ENCODE measurements around the gene KCNQ2.
"Not testable (repeated sequence)": the region's sequence is repeated elsewhere in the genome, so short reads cannot be mapped to it uniquely, and the experiment has no call there.

Gene KCNQ2

DNA sequence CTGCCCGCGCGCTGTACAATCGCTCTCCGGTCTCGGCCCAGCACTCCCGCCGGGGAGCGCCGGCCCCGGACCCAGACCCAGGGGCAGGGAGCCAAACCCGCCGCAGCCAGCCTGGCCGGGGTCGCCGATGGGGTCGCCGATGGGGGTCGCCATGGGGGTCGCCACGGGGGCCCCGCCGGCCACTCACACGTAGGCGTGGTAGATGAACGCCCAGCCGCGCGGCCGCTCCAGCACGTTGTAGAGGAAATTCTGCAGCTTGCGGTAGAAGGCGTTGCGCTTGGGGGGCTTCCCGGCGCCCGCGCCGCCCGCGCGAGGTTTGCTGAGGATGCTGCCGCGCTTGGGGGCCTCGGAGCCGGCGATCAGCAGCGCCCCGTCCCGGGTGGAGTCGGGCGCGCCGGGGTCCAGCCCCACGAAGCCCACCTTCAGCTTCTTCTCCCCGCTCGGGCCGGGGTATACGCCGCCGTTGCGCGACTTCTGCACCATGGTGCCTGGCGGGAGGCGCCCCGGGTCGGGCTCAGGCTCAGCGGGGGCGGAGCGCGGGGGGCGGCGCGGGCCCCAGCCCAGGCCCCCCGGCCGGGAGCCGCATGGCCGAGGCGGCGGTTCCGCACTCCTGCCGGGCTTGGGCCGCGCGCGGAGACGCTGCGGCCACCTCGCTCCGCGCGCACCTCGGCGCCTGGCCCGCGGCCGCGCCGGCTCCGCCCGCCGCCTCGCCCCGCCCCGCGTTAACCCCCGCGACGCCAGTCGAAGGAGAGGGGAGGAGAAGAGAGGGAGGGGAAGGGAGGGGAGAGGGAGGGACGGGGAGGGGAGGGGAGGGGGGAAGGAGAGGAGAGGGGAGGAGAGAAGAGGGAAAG lies at the start of gene KCNQ2:
TSS of gene KCNQ2 (minus strand) at position 675 of the 851 bp plus-strand sequence. CDS start at position 483, 192 bp downstream.
- no peak for DNase-seq (ENCODE audit: low read depth in 2 of 2)

DNA sequence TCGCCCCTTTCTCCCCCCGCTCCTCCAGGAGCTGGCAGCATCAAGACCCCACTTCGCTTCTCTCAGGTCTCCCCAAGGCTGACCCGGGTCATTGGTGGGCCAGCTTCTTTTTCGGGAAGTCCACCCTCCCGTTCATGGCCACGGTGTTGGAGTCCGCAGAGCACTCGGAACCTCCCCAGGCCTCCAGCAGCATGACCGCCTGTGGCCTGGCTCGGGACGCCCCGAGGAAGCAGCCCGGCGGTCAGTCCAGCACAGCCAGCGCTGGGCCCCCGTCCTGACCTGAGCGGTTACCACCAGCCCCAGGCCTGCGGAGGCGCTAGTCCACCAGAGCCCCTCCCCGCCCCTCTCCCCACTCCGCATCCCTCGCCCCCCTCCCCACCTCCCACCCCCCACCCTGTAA lies 49.1 kb upstream of the KCNQ2 start:
- DNase-seq (ENCODE audit: low read depth in 2 of 2) = no peak

DNA sequence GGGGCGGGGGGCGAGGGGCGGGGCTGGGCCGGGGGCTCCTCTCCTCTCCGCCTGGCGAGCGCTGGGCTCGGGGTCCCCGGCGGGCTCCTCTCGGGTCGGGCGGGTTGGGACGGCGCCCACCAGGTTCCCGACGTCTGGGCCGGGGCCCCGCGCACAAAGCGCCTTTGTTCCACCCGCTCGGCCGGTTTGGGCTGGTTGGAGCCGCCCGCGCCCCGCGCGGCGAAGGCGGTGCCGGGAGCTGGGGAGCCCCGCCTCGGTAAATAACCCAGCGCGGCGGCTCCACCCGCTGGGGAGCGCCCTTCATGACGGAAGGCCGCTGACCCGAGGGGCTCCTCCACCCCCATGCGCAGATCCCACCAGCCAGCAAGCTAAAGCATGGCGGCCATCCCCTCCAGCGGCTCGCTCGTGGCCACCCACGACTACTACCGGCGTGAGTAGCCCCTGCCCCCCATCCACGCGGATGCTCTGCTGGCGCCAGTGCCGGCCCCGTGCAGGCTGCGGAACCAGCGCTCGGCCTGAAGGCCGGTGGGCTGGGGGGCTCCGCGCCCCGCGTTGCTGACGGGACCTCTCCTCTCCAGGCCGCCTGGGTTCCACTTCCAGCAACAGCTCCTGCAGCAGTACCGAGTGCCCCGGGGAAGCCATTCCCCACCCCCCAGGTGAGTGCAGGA lies 48.6 kb upstream of the KCNQ2 start:
- DNase-seq (ENCODE audit: low read depth in 2 of 2) = peak; percentile 52 to 64

DNA sequence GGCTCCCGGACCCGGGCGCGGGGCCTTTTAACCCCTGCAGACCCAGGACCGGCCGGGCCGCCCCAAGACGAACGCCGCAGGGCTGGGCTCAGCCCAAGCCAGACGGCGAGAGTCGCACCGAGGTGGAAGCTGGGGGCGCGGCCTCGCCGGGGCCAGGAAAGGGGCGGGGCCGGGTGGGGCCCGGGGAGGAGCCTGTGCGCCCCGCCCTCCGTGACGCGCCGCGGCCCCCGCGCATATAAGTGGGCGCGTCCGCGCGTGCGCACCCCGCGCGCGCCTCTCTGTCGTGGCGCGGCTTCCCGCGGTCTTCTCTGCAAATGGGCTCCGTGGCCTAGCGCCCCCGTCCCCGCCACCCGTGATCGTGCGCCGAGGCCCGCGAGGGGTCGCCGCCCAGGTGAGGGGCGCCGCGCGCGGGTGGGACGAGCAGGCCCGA lies 48.1 kb upstream of the KCNQ2 start, which contains the start of gene PPDPF:
TSS of gene PPDPF (plus strand) at position 262 of the 430 bp plus-strand sequence. CDS start 544 bp downstream, outside the sequence.
- DNase-seq (ENCODE audit: low read depth in 2 of 2) = peak; percentile 80 to 88

DNA sequence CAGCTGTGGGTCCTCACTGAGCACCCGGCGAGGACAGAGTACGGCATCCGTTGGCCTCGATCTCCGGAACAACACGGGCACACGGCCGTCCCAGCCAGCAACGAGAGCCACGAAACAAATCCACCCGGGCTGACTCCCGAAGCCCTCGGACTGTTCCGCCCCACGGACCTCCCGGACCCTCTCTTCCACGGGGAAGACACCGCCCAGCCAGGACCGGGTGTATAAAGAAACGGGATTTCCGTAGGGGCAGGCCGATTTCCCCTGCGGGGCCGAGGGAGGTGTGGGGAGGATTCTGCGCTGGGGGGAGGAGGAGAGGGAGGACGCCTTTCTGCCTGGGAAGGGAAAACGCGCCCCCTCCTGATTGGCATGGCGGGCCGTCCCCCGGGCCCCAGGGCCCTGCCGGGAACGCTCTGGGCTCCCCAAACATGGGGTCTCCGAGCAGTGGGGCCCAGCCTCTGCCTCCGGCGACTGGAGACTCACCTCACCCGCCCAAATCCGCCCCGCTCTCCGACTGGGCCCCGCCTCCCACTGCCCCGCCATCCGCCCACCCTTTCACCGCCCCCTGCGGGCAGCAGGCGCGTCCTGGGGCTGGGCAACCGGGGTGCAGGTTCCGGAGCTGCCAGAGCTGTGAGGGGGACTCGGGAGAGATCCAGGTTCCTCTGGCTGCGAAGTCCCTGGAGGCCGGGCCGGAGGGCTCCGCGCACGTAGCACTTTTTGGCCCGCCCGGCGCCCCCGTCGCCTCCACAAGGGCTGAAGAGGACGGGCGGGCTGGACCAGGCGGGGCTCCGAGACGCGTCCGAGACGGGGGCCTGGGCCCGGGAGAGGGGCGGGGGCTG lies 47.4 kb upstream of the KCNQ2 start:
- DNase-seq (ENCODE audit: low read depth in 2 of 2) = peak in 1 of 2 donors; percentile 51

DNA sequence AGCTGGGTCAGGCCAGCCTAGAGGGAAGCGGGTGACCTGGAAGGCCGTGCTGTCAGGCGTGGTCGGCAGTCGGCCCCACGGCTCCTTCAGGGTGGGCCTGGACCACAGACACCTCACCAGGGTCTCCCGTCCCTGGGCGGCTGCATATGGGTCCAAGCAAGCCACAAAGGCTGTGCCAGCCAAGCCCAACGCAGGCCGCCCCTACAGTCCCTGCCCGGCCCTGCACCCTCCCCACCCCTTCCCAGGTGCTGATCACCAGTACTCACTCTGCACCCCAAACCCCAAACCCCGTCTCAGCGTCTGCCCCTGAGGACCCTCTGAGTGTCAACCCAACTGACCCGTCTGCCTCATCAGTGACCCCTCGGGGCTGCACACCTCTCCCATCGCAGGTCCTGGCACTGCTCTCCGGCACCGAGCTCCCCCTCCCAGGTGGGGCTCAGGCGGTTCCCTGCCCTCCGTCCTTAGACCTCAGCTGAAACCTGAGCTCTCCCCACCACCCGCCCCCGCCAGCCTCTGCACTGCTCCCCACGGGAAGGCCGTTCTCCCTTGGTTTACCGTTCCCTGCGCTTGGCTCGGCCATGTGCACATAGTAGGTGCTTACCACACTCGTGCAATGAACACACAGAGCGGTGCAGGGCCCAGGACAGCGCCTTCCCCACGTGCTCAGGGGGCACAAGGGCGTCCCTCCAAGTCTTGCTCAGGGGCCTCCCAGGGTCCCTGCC lies 46.7 kb upstream of the KCNQ2 start:
- no peak for DNase-seq (ENCODE audit: low read depth in 2 of 2)

DNA sequence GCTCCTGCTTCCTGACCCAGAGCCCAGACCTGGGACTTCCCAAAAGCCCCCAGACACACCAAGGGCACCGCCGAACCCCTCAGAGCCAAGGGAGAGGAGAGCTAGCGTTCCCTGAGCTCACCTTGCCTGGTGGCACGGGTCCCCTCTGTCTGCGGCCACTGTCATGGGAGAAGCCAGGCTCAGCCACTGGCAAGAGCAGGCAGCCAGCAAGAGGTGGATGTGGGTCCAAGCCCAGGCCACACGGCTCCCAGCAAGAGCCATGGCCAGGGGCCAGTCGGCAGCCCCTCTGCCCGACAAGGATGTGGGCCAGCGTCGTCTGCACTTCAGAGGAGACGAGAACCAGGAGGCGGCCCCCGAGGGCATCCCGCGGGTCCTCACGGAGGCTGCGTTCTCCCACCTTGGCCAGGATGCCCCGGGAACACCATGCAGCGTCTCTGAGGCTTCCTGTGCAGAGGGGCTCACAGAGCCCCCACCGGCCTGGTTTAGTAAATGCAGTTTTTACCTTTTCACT lies 46.0 kb upstream of the KCNQ2 start:
- DNase-seq (ENCODE audit: low read depth in 2 of 2) = no peak

DNA sequence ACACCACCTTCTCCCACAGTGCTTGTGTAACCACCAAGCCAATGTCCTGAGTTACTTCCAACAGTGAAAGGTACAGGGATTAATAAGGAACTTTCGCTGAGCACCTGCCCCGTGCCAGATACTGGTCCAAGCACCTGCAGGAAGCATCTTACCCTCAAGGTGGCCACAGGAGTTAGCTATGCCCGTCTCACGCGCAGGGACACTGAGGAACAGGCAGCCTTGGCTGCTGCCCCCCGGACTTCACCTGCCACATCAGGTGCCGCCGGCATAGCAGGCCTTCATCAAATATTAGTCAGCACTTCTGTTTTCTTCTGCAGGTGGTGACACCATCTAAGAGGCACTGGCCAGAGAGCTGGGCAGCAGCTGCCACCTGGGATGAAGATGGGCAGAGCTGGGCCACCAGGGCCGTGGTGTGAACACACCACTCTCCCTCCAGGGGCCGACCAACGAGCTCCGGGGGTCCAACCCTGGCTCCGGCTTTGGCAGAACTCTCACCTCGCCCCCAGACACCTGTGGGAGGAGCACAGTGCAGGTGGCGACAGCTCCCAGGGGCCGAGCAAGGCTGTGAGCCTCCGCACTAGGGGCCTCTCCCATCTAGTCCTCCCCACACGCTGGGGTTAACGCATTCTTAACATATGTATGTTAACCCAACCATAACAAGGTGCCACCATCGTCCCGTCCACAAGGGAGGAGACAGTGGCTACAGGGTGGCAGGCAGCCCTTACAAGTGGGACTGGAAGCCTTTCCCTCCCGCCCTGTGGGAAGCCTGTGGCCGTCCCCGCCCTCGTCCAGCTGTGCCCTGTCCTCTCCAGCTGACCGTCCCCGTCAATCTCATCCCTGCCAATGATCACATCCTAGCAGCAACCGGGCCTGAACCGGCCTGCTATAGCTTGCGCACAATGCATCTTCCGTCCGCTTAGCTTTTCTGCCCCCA lies 45.2 kb upstream of the KCNQ2 start:
- DNase-seq (ENCODE audit: low read depth in 2 of 2) = no peak

DNA sequence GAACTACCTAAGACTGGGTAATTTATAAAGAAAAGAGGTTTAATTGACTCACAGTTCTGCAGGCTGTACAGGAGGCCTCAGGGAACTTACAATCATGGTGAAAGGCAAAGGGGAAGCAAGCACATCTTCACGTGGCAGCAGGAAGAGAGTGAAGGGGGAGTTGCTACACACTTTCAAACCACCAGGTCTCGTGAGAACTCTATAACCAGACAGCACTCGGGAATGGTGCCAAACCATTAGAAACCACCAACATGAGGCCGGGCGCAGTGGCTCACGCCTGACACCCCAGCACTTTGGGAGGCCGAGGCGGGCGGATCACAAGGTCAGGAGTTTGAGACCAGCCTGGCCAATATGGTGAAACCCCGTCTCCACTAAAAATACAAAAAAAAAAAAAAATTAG lies 42.1 kb upstream of the KCNQ2 start:
- DNase-seq (ENCODE audit: low read depth in 2 of 2) = not testable (repeated sequence)

DNA sequence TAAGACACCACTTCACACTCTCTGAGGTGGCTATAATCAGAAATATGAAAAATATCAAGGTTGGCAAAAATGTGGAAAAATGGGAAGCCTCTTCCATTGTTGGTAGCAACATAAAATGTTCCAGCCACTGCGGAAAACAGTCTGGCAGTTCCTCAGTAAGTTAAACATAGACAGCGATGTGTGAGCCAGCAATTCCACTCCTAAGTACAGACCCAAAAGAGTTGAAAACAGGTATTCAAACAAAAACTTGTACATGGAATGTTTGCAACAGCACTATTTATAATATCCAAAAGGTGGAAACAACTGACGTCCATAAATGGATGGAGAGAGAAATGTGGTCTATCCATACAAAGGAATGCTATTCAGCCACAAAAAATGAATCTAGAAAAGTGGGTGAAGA lies 40.8 kb upstream of the KCNQ2 start:
- DNase-seq (ENCODE audit: low read depth in 2 of 2) = no peak

DNA sequence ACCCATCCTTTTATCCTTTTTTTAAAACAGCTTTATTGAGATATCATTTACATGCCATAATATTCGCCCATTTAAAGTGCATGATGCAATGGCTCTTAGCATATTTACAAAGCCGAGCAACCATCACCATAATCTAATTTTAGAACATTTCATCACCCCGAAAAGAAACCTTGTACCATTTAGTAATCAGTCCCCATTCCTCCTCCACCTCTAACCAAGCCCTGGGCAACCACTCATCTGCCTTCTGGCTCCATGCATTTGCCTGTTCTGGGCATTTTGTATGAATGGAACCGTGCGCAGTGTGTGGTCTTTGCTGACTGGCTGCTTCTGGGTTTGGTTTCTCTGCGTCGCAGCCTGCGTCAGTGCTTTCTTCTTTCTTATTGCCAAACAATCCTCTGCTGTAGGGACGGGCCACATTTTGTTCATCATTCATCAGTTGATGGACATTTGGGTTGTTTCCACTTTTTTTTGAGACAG lies 36.7 kb upstream of the KCNQ2 start:
- DNase-seq (ENCODE audit: low read depth in 2 of 2) = no peak

DNA sequence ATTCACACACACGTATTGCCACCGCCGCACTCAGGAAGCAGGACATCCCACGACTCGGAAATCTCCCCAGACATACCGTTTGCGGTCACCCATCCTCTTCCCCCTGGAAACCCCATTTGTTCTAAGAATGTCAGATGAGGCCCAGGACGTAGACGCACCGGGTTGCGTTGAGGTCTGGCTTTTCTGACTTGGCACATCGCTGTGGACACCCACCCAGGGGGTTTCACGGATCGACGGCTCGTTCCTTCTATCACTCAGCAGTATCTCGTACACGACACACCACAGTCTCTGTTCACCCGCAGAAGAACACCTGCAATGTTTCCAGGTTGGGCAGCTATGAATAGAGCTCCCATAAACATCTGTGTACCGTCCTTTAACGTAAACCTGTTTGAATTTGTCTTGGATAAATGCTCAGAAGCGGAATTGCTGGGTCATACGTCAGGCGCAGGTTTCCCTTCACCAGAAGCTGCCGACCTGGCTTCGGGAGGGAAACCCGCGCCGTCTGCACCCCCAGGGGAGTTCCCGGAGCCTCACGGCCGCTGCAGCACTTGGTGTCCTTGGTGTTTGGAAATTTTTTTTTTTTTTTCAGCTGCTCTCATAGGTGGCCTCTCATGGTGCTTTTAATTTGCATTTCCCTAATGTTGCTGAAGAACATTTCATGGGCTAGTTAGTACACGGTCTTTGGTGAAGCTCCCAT lies 35.8 kb upstream of the KCNQ2 start:
- DNase-seq (ENCODE audit: low read depth in 2 of 2) = no peak

DNA sequence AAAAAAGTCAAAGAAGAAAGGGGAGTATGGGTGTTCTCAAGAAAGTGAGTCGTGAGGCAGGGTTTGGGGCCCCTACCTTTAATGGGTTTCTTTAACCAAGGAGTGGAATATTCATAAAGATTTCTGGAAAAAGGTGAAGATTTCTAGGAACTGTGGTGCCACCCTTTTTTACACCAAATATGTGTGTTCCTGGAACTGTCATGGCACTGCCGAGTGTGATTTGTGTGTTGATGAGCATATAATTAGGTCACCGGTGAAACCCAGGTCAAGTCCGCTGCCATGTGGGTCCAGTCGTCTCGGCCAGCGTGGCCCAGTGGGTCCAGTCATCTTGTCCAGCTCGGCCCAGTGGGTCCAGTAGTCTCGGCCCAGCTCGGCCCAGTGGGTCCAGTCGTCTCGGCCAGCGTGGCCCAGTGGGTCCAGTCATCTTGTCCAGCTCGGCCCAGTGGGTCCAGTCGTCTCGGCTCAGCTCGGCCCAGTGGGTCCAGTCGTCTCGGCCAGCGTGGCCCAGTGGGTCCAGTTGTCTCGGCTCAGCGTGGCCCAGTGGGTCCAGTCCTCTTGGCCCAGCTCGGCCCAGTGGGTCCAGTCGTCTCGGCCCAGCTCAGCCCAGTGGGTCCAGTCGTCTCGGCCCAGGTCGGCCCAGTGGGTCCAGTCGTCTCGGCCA lies 34.8 kb upstream of the KCNQ2 start:
- DNase-seq (ENCODE audit: low read depth in 2 of 2) = no peak

DNA sequence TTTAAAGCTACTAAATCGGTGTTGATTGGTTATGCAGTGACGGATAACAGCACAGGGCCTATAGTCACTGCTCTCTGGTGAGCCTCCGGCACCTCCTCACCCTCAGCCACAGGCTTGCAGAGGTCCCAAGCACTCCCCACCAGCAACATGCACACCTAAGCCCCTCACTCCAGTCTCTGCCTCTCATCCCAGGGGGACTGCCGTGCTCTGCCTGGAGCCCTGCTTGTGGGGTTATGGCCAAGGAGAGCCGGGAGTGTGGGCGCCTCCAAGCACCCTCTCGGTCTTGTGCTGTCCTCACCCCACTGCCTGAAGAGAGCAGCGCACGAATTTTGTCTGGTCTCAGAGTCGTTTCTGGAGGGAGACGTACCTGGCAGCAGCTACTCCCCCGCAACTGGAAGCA lies 33.3 kb upstream of the KCNQ2 start:
- DNase-seq (ENCODE audit: low read depth in 2 of 2) = no peak

DNA sequence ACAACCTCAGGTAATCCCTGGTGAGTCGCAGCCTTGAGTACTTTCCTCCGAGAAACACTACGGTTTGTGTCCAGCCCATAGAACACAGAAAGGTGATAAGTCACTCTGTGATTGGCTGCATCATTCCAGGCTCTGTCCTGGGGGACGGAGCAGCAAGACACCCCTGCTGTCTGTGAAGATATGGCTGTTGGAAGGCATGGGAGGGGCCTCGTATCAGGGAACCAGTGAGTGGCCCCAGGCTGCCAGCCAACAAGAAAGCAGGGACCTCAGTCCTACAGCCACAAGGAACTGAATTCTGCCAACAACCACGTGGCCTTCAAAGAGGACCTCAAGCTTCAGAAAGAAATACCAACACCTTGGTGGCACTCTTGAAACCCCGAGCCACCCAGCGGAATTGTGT lies 32.8 kb upstream of the KCNQ2 start:
- DNase-seq (ENCODE audit: low read depth in 2 of 2) = no peak

DNA sequence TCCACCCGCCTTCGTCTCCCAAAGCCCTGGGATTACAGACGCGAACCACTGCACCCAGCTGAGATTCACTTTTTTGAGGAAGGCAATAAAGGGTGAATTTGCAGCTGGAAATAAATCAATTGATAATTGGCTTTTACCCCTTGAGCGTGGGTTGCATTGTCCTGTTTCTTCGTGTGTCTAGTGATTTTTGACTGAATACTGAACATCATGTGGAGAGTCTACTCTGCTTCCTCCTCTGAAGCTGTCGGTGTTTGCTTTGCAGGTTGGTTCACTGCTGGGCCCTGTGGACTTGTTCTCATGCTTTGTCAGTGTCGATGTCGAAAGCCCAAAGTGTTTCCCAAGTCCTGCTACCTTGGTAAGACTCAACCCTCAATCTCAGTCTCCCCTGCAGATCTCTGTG lies 32.2 kb upstream of the KCNQ2 start:
- DNase-seq (ENCODE audit: low read depth in 2 of 2) = no peak

DNA sequence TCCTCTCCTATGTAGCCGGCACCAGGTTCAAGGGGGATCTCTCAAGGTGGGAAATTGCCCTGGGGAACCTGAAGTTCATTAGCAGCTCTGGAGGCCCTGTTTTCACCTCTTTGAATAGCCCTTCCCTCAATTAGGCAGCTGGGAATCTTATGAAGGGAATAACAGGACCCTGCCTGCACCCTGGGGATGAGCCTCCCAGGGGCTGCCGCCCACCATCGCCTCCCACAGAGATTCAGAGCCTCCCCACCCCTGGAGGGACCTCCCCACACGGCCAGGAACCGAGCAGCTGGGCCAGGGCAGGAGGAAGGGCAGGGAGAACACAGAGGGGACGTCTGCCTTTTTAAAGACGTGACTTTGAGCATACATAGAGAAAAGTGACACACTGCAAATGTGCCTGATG lies 31.1 kb upstream of the KCNQ2 start:
- DNase-seq (ENCODE audit: low read depth in 2 of 2) = no peak

DNA sequence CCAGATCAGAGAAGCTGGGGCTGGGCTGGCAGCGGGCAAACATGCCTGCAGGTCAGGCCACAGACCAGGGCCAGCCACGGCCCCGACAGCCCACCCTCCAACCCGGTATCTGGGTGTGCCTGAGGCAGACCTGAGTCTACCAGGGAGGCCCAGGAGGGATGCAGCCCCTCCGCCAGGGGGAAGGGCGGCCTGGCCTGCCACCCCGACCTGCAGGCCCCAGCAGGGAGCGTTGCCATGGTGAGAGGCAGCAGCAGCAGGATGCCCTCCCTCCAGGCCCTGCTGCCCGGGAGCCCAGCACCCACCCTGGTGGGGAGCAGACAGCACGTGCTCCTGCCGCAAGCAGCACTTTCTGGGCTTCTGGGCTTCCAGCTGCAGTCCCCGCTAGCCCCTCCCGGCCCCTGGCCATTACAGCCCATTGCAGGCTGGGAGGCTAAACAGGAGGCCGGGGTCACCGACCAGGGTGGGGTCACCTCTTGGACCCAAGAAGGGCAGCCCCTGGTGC lies 30.3 kb upstream of the KCNQ2 start:
- no peak for DNase-seq (ENCODE audit: low read depth in 2 of 2)

All from stimulated activated CD4-positive, alpha-beta T cell treated with anti-CD3 and anti-CD28 coated beads, Interleukin-1b, Interleukin-23, amount 100 ng/mL, for 4 hours (primary cell).